Esophagus squamous epithelium (tissue), 5 donors: Measurements from ENCODE around the gene BPGM. TPM values are rescaled to one million over a fixed set of nuclear protein-coding genes. Genes with fewer than 3 reads are reported as not detected.

Experiments used
- DNase-seq: peaks from one replicate; lab custom pipeline; 2025; lab: John Stamatoyannopoulos, UW
- H3K27ac ChIP-seq, 4 donors: fragments of 200-600 bp; sonication (generic); one replicate each; pipeline ENCODE4 v1.5.1; 2016 to 2019; ENCODE audit warnings: mild to moderate bottlenecking in 1 of 4
- H3K27me3 ChIP-seq, 4 donors: fragments of 200-600 bp; sonication (generic); 1 replicate in 3 of 4; 2 replicates in 1 of 4; pipeline versions ENCODE4 v1.5.1 to v1.6.0; 2017 to 2021; ENCODE audit warnings: antibody characterized with exemption in 1 of 4
- H3K36me3 ChIP-seq, 3 donors: fragments of 200-600 bp; sonication (generic); one replicate each; pipeline ENCODE4 v1.5.1; 2016 to 2019
- H3K4me1 ChIP-seq, 3 donors: fragments of 200-600 bp; sonication (generic); one replicate each; pipeline ENCODE4 v1.5.1; 2017 to 2019
- H3K4me3 ChIP-seq, 4 donors: fragments of 200-600 bp; sonication (generic); 1 replicate in 3 of 4; 2 replicates in 1 of 4; pipeline ENCODE4 v1.5.1; 2016 to 2019; ENCODE audit warnings: mild to moderate bottlenecking in 2 of 4, moderate library complexity in 1 of 4
- H3K9me3 ChIP-seq, 3 donors: fragments of 200-600 bp; sonication (generic); one replicate each; pipeline ENCODE4 v1.5.1; 2016 to 2019
- POLR2A ChIP-seq, 4 donors: fragments of 450-650 bp; IDR thresholded peaks; one replicate each; pipeline ENCODE4 v1.6.1; 2017; ENCODE audit warnings: antibody characterized with exemption in 4 of 4, mild to moderate bottlenecking in 4 of 4, moderate library complexity in 3 of 4
- WGBS, 2 donors: methylation state at CpG; one replicate each; pipeline ENCODE4 v1.1.5; 2018; 5-methylcytosine and 5-hydroxymethylcytosine counted together
- intact Hi-C: fragments of 100-400 bp; cut with DNase I; formaldehyde crosslinking; loops from one replicate; pipeline ENCODE4 v1.15.0; 2022
- total RNA-seq, 4 donors: library from RNA; depleted of rRNA; stranded (reverse); fragments of >200 nt; gene quantifications; one replicate each; pipeline ENCODE4 v1.1.0, GENCODE V29; 2016
- TF ChIP-seq, protein P1 (sequence below), 6 experiments: fragments of 450-650 bp in 4 of 6; fragments of 200-600 bp in 2 of 6; sonication (generic) in 2 of 6; IDR thresholded peaks; one replicate each; pipeline ENCODE4 v1.5.1; 2016 to 2019; ENCODE audit warnings: antibody characterized with exemption in 6 of 6, mild to moderate bottlenecking in 4 of 6, moderate library complexity in 4 of 6
- donor health status: DM: yes; HTN: yes; CAD: no.

BPGM gene
- total RNA-seq, 4 donors from 2014 or later, result 4.4 to 16.8 (median 11.3) TPM

DNA sequence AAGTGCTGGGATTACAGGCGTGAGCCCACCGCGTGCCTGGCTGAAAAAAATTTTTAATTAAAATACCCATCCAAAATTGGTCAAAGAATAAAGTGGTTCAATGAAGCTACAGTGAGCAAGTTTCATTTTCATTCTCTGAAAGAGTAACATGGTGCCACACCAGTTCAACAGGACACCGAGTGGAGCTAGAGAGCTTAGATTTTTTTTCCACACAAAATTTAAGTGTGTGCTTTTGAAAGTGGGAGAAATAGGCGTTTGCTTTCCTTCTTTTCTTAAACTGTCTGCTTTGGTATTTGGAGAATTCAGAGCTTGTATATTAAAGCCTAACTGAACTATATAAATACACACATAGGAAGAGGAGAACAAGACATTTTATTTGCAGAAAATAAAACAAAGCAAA is 43.4 kb downstream of the BPGM start:
- Histone ChIP-seq H3K27me3 (no peaks in the 10 kb centered on the region), H3K4me3 (peak overlapping the region in 3 of 4 donors; percentile 13 to 24 (median 19)), H3K4me1 (peaks cover 0 to 24% (median 19%) of the 10 kb centered on the region in 3 donors), H3K9me3 (no peaks in the 10 kb centered on the region), H3K36me3 (no peaks in the 10 kb centered on the region), H3K27ac (peak overlapping the region; percentile 32 to 78 (median 74))
- TF ChIP-seq, protein P1, sequence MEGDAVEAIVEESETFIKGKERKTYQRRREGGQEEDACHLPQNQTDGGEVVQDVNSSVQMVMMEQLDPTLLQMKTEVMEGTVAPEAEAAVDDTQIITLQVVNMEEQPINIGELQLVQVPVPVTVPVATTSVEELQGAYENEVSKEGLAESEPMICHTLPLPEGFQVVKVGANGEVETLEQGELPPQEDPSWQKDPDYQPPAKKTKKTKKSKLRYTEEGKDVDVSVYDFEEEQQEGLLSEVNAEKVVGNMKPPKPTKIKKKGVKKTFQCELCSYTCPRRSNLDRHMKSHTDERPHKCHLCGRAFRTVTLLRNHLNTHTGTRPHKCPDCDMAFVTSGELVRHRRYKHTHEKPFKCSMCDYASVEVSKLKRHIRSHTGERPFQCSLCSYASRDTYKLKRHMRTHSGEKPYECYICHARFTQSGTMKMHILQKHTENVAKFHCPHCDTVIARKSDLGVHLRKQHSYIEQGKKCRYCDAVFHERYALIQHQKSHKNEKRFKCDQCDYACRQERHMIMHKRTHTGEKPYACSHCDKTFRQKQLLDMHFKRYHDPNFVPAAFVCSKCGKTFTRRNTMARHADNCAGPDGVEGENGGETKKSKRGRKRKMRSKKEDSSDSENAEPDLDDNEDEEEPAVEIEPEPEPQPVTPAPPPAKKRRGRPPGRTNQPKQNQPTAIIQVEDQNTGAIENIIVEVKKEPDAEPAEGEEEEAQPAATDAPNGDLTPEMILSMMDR (IDR thresholded peaks at IDR 0.05), result peak in 4 of 6 experiments; percentile 29 to 48 (median 45)
- no peak for TF ChIP-seq POLR2A (IDR thresholded peaks at IDR 0.05)
- no peak for DNase-seq
- intact Hi-C loops, result loop anchor here (10.0 kb wide), 1 partner anchor 265 kb away; no protein-coding TSS in a partner anchor
- 38 to 43% methylated on average over 5 of the region's 5 CpGs for WGBS, 2 donors

DNA sequence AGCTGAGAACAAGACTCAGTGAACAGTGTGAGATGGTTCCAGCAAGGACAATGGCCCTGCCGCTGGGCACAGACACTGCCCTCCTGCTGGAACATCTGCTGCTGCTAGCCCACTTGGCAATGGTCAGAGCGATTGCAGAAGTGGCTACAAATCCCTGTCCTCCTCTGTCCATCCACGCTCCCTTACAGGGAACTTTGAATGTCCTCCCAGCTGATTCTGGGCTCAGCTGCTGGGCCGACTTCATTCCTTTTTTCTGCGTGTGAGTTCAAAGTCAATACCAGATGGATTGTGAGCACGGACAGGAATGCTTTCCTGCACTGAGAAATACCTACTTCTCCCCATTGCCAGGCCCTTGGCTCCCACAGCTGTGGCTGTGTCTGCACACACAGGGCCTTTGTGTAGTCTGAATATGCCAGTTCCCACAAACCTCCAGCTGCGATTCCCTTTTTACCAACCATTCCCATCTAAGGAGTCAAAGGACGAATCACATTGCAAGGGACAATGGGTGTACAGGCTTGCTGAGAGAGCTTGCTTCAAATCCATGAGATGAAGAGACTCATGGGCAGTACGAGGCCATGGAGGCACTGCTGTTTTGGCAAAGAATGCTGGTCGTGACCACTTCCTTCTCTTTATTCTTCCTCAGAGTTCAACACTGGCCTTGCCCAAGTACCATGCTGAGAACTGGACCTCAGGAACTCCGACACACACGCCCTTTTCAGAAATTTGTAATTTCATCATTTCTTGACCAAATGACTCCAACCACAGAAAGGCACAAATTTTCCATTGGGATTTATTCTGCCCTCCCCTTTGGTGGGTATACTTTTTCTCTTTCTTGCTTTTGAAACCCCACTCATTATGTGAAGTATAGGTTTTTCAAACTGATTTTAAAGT is 44.2 kb downstream of the BPGM start:
- WGBS, 2 donors, result 66 to 85% methylated on average over 8 to 12 of the region's 12 CpGs
- no peaks in the 10 kb centered on the region for H3K36me3 ChIP-seq
- no peaks in the 10 kb centered on the region for H3K9me3 ChIP-seq
- TF ChIP-seq, protein P1 (IDR thresholded peaks at IDR 0.05), result no peak
- TF ChIP-seq POLR2A (IDR thresholded peaks at IDR 0.05), result no peak
- intact Hi-C loops, result loop anchor here (10.0 kb wide), 1 partner anchor 264 kb away; no protein-coding TSS in a partner anchor
- H3K4me1 ChIP-seq, result peaks cover 0 to 29% (median 19%) of the 10 kb centered on the region in 3 donors
- DNase-seq, result no peak
- no peak overlapping the region for H3K4me3 ChIP-seq
- peak overlapping the region; percentile 32 to 78 (median 74) for H3K27ac ChIP-seq
- no peaks in the 10 kb centered on the region for H3K27me3 ChIP-seq

GRCh38 chr7:134691546-134692343 is 45.1 kb downstream of the BPGM start:
- Histone ChIP-seq H3K4me1 (peaks cover 0 to 37% (median 24%) of the 10 kb centered on the region in 3 donors), H3K36me3 (no peaks in the 10 kb centered on the region), H3K27ac (peak overlapping the region; percentile 32 to 78 (median 74)), H3K9me3 (no peaks in the 10 kb centered on the region), H3K4me3 (no peak overlapping the region), H3K27me3 (no peaks in the 10 kb centered on the region)
- TF ChIP-seq, protein P1 (IDR thresholded peaks at IDR 0.05), result no peak
- TF ChIP-seq POLR2A (IDR thresholded peaks at IDR 0.05), result no peak
- WGBS, 2 donors, result 49 to 69% methylated on average over 13 of the region's 13 CpGs
- no peak for DNase-seq
- intact Hi-C loops, result loop anchor here (10.0 kb wide), 1 partner anchor 263 kb away; no protein-coding TSS in a partner anchor

DNA sequence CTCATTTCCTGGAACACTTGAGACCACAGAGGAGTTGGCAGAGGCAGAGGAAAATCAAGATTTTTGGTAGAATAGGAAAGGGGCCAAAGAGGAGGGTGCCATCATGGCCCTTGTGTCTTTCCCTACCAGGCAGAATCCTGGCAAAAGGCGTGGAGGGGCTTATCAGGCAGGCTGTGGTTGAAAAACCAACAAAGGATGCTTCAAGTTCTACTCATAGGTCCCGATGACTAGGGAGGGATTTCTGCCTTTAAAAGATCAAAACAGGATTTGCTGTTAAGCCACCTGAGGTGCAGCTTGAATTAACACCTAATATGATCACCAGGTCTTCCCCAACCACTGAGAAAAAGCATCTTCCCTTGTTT is 45.7 kb downstream of the BPGM start:
- TF ChIP-seq, protein P1 (IDR thresholded peaks at IDR 0.05), result no peak
- no peak for TF ChIP-seq POLR2A (IDR thresholded peaks at IDR 0.05)
- H3K4me3 ChIP-seq, result no peak overlapping the region
- no peaks in the 10 kb centered on the region for H3K9me3 ChIP-seq
- WGBS, 2 donors, result 28 to 33% methylated on average over 2 of the region's 2 CpGs
- no peak for DNase-seq
- H3K27ac ChIP-seq, result peak overlapping the region in 3 of 4 donors; percentile 70 to 78 (median 77)
- intact Hi-C loops, result loop anchor here (10.0 kb wide), 1 partner anchor 262 kb away; no protein-coding TSS in a partner anchor
- peaks cover 0 to 37% (median 24%) of the 10 kb centered on the region in 3 donors for H3K4me1 ChIP-seq
- H3K27me3 ChIP-seq, result no peaks in the 10 kb centered on the region
- no peaks in the 10 kb centered on the region for H3K36me3 ChIP-seq
